PC-3 (cell line): ENCODE measurements around the gene OR52A1.

Experiments
- EZH2 ChIP-seq: fragments of 300-600 bp; sonication (generic); IDR thresholded peaks from one replicate; pipeline ENCODE4 v1.6.1; 2017; ENCODE audit warnings: antibody characterized with exemption, mild to moderate bottlenecking, low read length; ENCODE audit not compliant: unreplicated experiment
- EZH2phosphoT487 ChIP-seq: fragments of 300-600 bp; sonication (generic); IDR thresholded peaks from 2 replicates; pipeline ENCODE4 v1.6.1; 2018; ENCODE audit warnings: mild to moderate bottlenecking, antibody characterized with exemption, low read length, borderline replicate concordance

- no peak for TF ChIP-seq EZH2phosphoT487
- no peak for TF ChIP-seq EZH2
Measured at GRCh38 chr11:5198285-5198684, 43.7 kb upstream of the OR52A1 start.
